NCI-H1105 treated with DMSO at 0.1 percent for 48 hours (cell line): ENCODE data around the gene NFIC.
A peak's percentile ranks its signal among the peaks of the same experiment; 100 is the strongest.
"Not testable (repeated sequence)": the region's sequence is repeated elsewhere in the genome, so short reads cannot be mapped to it uniquely, and the experiment has no call there.

ENCODE experiments used
- DNase-seq: peaks from one replicate; lab custom pipeline; 2025; lab: John Stamatoyannopoulos, UW

NFIC gene

DNA sequence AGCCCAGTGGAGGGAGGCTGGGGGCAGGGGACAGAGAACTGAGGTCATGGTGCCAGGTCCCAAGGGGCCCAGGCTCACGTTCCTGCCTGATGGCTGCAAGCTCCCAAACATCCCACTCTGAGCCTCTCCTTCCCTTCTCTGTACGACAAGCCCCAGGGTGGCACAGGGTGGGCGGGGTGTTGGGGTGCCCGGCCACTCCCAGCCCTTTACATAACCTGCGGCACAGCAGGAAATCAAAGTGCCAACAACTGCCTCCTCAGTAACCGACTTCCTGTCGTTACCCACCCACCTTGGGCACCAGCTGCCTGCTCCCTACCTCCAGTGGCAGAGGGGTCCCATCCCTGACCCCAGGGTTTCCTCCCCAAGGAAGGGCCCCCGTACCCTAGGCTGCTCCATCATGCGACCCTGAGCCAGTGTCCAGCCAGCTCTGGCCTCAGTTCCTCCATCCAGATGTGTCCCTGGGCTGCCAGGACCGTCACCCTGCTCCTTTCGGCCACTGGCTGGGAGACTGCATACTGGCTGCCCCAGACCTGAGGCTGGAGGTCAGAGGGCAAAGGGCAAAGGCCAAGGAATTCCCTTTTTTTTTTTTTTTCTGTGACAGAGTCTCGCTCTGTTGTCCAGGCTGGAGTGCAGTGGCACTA lies 27.7 kb upstream of the NFIC start:
- DNase-seq = no peak

DNA sequence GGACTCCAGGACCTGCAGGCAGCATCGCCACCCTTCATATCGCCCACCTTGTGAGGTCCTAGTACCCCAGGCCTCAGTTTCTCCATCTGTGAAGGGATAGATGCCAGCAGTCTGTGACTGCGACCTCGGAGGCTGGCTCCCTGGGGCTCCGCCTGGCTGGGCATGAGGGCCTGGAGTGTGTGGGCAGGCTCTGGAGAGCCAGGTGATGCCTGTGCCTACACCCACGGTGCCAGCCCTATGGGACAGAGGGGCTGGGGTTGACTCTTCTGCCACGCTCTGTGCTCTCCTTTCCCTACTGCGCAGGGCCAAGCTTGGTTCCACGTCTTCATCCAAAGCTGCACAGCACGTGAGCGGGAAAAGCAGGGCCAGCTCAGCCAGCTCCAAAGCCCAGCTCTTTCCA lies 26.0 kb upstream of the NFIC start:
- no peak for DNase-seq

- DNase-seq = no peak
Observed at GRCh38 chr19:3342246-3342645, 24.1 kb upstream of the NFIC start.

DNA sequence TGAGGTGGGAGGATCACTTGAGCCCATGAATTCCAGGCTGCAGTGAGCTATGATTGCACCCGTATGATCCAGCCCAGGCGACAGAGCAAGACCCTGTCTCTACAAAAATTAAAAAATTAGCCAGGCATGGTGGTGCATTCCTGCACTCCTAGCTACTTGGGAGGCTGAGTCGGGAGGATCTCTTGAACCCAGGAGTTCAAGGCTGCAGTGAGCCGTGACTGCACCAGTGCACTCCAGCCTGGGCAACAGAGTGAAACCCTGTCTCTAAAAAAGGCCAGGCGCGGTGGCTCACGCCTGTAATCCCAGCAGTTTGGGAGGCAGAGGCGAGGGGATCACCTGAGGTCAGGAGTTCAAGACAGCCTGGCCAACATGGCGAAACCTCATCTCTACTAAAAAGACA lies 23.4 kb upstream of the NFIC start:
- not testable (repeated sequence) for DNase-seq

- DNase-seq = no peak
Observed at GRCh38 chr19:3343619-3344502, 22.5 kb upstream of the NFIC start.

- no peak for DNase-seq
Observed at GRCh38 chr19:3344608-3345598, 21.5 kb upstream of the NFIC start.

DNA sequence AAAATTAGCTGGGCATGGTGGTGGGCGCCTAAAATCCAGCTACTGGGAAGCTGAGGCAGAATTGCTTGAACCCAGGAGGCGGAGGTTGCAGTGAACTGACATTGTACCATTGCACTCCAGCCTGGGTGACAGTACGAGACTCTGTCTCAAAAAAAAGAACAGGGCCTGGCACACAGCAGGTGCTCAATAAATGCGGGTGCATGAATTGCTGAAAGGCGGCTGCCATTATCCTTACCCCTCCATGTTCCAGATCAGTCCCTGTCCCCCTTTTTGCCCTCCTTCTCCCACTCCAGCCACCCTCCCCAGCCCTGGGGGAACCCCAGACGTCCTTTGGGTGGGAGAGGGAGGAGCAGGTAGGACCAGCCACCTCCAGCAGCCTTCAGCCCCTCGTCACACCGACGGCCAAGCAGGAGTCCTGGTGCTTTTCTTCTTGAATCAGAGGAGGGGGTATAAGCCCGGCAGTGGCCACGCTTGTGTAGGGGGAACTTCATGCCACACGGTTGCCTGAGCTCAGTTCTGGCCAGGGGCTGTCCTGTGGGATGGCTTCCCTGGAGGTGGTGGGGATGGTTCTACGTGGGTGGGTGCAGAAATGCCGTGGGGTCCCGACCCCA lies 20.4 kb upstream of the NFIC start:
- DNase-seq = no peak

- DNase-seq = peak; percentile 77
Observed at GRCh38 chr19:3346677-3347353, 19.6 kb upstream of the NFIC start.

DNA sequence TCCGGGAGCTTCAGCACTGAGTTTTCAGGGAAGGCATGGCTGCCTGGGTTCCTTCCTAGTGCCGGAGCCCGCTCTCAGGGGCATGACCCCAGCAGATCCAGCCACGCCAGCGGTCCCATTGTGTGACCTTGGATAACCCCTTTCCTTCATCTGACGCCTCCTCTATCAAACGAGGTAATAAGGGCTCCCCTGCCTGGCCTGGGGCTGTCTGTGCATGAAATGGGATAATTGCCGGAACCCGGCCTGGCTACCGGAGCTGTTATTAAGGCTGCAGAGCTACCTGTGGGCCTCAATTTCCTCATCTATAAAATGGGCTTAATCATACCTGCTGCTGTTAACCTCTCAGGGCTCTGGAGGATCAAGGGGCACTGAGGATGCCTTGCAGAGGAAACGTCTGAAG lies 18.3 kb upstream of the NFIC start:
- no peak for DNase-seq

DNA sequence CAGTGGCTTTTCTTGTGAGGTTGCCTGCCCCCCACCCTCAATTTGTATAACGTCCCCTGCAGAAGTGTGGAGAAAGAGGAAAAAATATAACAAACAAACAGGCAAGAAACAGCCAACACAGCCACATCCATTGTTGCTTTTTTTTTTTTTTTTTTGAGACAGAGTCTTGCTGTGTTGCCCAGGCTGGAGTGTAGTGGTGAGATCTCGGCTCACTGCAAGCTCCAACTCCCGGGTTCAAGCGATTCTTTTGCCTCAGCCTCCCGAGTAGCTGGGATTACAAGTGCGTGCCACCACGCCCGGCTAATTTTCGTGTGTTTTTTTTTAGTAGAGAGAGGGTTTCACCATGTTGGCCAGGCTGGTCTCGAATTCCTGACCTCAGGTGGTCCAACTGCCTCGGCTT lies 17.9 kb upstream of the NFIC start:
- DNase-seq = not testable (repeated sequence)

- peak; percentile 46 for DNase-seq
Observed at GRCh38 chr19:3350014-3350663, 16.2 kb upstream of the NFIC start.

- DNase-seq = no peak
Observed at GRCh38 chr19:3351702-3352447, 14.5 kb upstream of the NFIC start.

- no peak for DNase-seq
Observed at GRCh38 chr19:3353493-3353892, 12.9 kb upstream of the NFIC start.

DNA sequence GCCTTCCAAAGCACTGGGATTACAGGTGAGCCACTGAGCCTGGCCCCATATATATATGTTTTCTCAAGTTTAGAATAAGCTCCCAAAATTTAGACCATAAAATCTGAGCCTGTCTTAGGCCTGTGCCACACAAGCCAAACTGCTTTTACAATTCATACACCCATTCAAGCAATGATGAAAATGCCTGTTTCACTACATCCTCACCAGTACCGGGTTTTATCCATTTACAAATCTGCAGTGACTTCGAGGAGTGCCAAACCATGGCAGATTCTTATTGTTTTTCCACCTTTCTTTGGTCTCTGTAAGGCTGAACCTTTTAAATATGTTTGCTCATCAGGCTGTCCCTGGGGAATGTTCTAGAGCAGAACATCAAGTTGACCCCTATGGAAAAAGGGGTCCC lies 9.6 kb upstream of the NFIC start:
- DNase-seq = no peak

DNA sequence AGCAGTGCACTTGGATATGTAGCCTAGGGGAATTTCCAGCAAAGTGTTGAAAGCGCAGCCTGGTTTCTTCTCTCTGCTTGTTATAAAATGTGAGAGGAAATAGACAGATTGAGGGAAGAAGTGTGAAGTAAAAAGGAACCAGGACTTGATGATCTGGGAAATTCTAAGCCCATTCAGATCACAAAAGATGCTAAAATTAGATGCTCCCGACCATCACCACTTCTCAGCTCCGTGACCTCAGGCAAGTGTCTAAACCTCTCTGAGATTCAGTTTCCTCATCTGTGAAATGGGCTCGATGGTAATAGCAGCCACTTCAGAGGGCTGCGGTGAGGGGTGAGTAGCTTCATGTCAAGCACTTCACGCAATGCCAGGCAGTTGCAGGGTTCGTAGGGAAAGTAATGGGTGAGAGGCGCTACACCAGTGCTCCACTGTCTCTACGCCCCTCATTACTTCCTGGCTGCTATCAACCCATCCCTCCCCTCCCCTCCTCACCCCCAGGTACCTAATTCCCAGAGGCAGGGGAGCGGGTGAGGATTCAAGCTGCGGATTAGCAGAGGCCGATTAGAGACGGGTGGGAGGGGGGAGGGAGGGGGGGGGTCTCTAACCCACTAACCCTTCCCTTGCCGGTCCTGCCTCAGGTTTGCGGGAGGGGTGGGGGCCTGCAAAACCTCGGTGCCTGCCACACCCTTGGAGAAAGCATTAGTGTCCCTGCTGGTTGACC lies 9.0 kb upstream of the NFIC start:
- DNase-seq = no peak

DNA sequence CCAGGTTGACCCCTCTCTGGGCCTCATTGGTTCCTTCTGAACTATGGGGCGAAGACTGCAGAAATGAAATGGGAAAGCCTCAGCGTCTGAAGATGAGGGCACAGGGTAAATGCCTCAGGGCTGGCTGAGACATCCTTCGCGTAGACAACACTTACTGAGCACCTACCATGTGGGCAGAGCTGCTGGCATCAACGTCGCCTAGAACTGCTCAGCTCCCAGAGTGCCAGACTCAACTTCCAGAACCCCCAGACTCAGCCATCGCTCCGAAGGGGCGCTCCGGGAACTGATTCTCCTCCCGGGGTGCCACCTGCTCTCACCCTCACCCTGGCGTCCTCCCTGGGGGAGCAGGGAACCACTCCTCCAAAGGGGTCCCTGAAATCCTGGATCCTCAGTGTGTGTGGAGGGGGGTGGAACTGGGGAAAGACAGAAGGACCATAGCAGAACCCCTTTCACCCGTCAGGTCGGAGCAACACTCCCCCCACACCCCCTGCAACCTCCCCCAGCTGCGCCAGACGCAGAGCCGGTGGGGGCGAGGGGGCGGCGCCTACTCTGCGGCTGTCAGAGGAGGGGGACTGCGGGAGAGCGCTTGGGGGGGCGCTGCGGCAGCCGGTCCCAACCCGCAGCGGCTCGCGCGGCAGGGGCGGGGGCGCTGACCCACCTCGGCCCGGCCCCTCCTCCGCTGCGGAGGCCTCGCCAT lies 8.2 kb upstream of the NFIC start:
- no peak for DNase-seq

DNA sequence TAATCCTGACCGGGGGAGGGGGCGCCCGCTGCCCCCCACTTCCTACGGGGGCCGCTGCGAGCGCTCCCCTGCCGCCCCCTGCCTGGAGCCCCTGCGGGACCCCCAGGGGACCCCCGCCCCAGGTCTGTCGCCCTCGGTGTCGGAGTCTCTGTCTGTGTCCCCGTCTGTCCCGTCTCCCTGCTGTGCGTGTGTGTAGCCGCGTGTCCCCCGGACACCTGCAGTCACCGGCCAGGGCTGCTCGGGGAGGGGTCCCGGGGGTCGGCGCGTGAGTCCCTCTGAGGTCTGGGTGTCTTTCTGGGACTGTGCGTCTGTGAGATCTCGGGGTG lies 7.7 kb upstream of the NFIC start:
- no peak for DNase-seq

GRCh38 chr19:3359015-3359918 lies 7.1 kb upstream of the NFIC start:
- DNase-seq = peak; percentile 14
